Fibroblast of mammary gland (primary cell): ENCODE measurements around the gene MON1A.
"Not testable (repeated sequence)": the region's sequence is repeated elsewhere in the genome, so short reads cannot be mapped to it uniquely, and the experiment has no call there.

Experiments
- DNase-seq: peaks from one replicate; pipeline ENCODE4 v3.0.0-alpha.2; 2010; ENCODE audit warnings: low read depth
- H3K4me3 ChIP-seq: 2 replicates; pipeline ENCODE4 v1.5.1; 2011; ENCODE audit warnings: low read depth, mild to moderate bottlenecking, low read length, moderate library complexity; ENCODE audit not compliant: control insufficient read depth
- CTCF ChIP-seq: conservative IDR thresholded peaks from 2 replicates; pipeline ENCODE4 v1.5.1; 2011; ENCODE audit warnings: low read depth, low read length, inconsistent platforms; ENCODE audit not compliant: control insufficient read depth, insufficient read depth

MON1A gene

GRCh38 chr3:49910409-49911123, 19.0 kb downstream of the MON1A start:
- TF ChIP-seq CTCF: no peak
- H3K4me3 ChIP-seq: no peak overlapping the region
- DNase-seq: no peak

- no peak overlapping the region for H3K4me3 ChIP-seq
- no peak for TF ChIP-seq CTCF
These were observed 21.0 kb downstream of the MON1A start for GRCh38 chr3:49908373-49909199.

GRCh38 chr3:49906073-49906743, 23.4 kb downstream of the MON1A start:
- peak; percentile 31 for DNase-seq
- no peak overlapping the region for H3K4me3 ChIP-seq
- peak; percentile 50 for TF ChIP-seq CTCF

More at GRCh38 chr3:49908373-49909199, 21.0 kb downstream of the MON1A start:
- no peak for DNase-seq

GRCh38 chr3:49904448-49904847, 25.2 kb downstream of the MON1A start:
- not testable (repeated sequence) for DNase-seq, H3K4me3 ChIP-seq

- DNase-seq: peak; percentile 12
- no peak for TF ChIP-seq CTCF
- peak within 1 kb of the TSS; percentile 34 for H3K4me3 ChIP-seq
These were observed 25.9 kb downstream of the MON1A start, which contains the start of gene MST1R for GRCh38 chr3:49903451-49904424. Gene MST1R, minus strand, starts transcription at chr3:49903873. Its CDS starts 264 bp downstream, at chr3:49903609.

- DNase-seq: no peak
- no peak overlapping the region for H3K4me3 ChIP-seq
- no peak for TF ChIP-seq CTCF
These were observed 26.9 kb downstream of the MON1A start for GRCh38 chr3:49902511-49903345.
